NCI-H345 (cell line): ENCODE results near the gene AURKA.
"Not testable (repeated sequence)": the region's sequence is repeated elsewhere in the genome, so short reads cannot be mapped to it uniquely, and the experiment has no call there.

ENCODE experiments used
- DNase-seq: peaks from one replicate; lab custom pipeline; 2025; lab: John Stamatoyannopoulos, UW

AURKA gene

DNA sequence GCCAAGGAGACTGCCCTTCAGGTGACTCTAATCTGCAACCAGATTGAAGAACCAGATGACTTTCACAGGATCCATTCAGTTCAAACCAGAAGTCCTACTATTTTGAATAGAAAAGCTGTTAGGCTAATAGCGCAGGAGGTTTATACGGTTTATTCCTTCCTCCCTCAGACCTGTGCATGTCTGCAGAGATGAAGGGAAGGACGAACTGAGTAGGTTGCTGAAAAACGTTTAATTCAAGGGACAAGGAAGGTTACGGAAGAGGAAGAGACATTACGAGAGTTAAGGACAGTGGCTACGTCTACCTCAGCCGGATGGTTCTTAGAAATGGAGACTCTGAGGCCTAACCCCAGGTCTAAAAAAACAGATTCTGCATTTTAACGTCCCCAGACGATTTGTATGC, 978 bp downstream of the AURKA start:
- DNase-seq: no peak

DNA sequence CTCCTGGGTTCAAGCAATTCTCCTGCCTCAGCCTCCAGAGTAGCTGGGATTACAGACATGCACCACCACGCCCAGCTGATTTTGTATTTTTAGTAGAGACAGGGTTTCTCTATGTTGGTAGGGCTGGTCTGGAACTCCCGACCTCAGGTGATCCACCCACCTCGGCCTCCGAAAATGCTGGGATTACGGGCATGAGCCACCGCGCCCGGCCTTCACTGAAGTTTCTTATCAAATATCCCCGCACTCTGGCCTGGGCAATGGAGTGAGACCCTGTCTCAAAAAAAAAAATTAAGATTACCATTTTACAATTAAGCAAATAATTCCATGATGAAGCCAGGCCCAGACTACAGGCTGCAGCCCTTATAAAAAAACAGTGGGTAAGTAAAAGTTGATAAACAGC, 1.6 kb downstream of the AURKA start:
- not testable (repeated sequence) for DNase-seq

DNA sequence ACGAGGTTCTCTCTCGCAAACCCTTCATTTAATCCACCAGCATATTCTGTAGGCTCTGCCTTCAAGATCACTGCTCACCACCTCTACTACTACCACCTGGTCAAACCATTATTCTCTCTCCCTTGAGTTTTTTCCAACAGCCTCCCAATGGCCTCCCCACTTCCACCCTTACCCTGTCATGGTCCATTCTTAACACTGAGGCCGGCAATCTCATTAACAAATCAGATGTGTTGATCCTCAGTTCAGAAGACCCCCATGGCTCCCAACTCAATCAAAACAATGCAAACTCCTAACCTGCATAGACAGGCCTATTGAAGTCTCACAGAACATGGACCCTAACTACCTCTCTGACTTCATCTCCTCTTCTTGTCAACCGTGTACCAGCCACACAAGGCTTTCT, 2.2 kb downstream of the AURKA start:
- DNase-seq: no peak

DNA sequence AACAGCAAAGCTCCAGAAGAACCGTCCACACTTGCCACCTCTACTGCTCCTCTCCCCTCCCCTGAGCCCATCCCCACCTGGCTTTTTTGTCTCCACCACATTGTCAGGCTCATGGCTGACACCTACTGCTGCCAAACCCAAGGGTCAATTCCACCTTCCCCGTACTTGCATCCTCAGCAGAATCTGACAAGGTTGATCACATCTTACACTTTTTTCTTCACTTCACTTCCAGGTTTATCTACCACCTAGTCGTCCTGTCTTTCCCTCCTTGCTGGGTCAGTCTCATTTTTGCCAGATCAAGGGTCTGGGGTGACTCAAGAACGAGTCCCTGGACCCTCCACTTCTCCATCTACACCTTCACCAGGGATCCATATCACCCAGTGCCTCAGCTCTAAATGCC, 3.1 kb downstream of the AURKA start:
- no peak for DNase-seq

DNA sequence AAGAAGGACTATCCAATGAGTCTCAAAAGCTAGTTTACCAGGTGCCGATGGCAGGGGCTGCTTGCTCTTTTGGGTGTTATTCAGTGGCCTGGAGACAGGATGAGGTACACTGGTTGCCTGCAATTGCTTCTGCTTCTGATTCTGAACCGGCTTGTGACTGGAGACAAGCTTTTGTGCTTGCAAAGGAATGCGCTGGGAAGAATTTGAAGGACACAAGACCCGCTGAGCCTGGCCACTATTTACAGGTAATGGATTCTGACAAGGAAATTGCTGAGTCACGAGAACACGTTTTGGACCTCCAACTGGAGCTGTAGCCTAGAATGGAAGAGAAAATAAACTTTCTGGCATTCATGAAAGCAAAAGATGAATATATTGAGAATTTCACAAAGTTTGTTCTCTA, 5.8 kb downstream of the AURKA start:
- no peak for DNase-seq

DNA sequence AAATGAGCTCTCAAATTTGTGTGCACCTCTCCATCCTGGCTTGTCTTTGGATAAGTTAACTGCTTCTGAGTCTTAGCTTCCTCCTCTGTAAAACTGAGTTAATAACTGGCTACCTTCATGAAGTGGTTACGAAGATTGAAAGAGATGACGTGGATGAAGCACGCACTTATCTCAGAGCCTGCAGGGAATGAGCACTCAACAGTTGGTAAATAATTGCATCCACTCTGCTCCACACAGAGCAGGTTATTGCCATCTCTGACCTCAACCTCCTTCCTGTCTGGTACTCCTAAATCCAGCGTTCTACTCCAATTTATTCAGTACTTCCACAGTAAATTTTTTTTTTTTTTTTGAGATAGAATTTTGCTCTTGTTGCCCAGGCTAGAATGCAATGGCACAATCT, 6.9 kb downstream of the AURKA start:
- DNase-seq: no peak

DNA sequence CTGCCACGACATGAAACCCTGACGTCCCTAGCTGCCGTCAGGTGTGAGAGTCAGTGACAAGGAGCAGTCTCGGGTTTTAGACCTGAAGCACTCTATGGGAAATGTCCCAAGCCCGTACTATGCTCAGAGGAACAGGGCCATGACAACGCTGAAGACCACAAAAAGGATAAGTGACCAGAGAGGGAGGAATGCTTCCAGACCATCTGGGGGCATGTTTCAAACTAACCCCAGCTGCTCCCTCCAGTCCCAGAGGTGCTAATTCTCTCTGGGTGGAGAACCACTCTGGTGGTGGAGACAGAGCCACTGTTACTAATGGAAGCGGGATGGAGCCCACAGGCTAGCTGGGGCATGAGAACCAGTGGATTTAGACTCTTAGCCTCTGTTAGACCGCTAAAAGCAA, 8.7 kb downstream of the AURKA start:
- no peak for DNase-seq

DNA sequence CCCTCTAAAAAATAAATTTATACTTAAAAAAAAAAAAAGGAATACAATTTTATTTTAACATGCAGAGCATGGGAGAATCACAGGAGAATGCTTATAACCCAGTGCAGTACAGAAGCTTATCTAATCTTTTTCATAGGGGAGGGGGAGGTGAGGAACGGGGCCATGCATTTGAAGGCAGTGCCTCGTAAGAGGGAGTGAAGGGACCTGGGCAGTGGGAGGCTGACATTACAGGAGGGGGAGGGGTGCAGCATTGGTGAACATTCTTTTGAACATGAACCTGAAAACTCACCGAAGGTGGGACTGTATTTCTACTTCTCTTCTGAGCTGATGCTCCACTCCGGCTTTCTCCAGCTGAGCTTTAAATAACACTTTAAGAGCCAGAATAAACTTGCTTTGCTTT, 9.3 kb downstream of the AURKA start:
- DNase-seq: no peak

DNA sequence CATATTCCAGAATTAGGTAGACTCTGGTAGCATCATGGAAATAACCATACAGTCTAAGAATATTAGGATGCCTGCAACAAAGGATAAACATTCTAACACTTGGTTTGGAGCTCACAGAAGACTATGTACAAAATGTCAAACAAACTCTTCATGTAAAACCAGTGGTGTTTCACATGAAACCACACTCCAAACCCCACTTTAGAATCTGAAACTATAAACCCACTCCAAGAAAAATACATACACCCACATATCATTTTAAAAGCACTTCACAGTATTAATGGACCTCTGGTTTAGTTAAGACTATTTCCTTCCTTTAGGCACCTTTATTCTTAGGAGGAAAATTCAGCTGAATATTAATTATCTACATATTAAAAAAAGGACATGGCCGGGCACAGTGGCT, 10.5 kb downstream of the AURKA start:
- no peak for DNase-seq

DNA sequence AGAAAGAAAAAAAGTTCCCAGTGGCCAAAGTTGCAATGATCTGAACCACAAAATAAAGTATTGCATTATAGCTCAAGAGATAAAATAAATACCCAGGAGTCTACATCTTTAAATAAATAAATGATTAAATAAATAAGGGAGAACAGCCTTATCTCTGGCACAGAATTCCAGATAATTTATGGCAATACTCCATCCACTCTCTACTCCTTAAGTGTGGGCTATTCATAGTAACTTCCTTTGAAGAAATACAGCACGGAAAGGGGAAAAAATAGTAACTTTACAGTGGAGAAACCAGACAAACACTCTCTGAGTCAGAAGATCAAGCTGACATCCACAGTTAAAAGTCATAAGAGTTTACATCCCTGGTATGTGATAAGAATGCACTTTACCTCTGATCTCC, 11.6 kb downstream of the AURKA start:
- DNase-seq: no peak

DNA sequence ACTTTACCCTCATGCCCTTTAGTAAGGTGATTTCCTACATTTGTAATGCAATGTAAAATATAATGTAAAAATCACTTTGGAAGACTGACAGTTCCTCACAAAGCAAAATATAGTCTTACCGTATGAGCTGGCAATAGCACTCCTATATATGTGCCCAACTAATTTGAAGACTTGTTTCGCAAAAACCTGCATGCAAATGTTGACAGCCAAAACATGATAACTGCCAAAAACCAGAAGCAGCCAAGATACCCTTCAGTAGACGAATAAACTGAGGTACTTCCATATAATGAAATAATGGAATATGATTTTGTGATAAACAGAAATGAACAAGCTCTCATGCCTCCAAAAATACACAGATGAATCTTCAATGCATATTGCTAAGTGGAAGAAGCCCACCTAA, 13.6 kb downstream of the AURKA start:
- DNase-seq: no peak

DNA sequence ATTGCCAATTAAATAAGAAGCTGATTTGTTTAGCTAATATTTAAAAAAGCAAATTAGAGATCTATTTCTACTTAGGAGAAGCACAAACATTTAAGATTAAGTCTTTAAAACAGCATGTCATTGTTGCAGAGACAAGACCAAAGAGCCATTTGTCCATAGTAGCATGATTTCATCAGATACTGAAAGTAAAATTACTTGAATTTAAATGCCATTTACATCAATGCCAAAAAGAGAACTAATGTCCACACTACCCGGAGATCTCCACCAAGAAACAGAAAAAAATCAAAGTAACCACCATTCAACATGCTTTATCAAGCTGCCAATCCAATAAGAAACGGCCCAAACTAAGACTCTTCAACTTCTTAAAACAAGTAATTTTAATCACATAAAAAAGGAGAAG, 15.7 kb downstream of the AURKA start:
- DNase-seq: no peak

DNA sequence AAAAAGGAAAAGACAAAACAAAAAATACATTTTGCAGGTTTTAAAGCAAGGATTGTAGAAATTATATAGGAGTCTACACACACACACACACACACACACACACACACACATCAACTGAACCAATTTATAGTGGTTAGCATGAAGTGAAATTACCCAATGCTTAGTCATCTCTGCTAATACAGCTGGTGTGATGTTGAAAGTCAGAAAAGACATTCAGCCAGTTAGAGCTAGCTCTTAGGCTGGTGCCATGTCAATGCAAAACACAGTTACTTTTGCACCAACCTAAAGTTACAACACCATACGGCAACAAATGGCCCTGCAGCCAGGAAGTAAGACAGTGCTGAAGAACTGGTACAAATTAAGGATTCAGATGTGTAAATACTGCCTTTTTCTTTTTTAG, 18.1 kb downstream of the AURKA start:
- no peak for DNase-seq

DNA sequence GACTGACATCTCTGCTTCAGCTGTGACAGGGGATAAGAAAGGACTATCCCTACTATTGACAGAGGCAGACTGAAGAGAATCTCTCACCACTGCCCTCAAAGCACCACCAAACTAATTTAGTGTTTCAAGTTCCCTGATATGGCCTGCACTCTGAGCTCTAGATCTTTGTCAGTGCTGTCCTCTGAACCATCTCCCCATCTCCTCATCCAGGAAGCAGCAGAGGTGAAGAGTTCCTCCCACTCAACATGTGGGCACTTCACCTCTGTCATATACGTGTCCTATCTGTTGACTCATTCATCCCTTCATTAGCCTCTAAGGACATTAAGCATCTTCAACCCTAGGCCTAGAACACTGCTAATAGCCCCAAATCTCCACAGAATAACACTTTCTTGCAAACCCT, 19.2 kb downstream of the AURKA start:
- no peak for DNase-seq

DNA sequence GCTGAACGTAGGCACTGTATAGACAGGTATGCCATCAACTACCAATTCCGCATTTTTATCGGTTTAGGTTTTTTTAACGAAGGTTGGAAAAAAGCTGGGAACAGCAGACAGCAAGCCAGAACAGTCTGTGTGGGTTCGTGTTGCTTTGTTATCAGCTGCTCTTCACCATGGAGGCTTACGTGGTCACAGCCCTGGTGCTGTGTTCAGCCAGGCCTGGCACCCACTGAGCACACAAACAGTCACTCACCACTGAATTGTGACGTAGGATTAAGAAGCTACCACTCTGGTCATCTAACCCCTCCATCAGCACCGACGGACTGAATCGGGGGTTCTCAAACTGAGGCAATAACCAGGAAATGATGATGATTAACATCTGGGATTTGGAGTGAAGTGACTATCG, 20.0 kb downstream of the AURKA start:
- DNase-seq: no peak

DNA sequence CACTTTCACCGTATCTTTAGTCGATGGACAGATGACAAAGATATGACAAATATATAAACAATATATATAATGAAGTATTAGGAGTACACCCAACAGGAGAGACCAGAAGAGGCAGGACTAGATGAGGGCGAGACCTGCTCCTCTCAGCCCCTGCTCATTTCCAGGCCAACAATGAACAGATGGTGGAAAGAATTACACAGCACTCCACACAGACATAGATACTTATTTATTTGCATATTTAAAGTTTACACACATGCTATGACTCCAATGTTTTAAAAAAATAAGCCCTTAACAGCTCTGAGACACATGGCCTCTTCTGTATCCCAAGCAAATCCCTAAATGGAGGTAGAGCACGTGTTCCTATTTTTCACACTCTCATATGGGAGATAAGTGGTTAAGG, 22.8 kb downstream of the AURKA start:
- DNase-seq: no peak

DNA sequence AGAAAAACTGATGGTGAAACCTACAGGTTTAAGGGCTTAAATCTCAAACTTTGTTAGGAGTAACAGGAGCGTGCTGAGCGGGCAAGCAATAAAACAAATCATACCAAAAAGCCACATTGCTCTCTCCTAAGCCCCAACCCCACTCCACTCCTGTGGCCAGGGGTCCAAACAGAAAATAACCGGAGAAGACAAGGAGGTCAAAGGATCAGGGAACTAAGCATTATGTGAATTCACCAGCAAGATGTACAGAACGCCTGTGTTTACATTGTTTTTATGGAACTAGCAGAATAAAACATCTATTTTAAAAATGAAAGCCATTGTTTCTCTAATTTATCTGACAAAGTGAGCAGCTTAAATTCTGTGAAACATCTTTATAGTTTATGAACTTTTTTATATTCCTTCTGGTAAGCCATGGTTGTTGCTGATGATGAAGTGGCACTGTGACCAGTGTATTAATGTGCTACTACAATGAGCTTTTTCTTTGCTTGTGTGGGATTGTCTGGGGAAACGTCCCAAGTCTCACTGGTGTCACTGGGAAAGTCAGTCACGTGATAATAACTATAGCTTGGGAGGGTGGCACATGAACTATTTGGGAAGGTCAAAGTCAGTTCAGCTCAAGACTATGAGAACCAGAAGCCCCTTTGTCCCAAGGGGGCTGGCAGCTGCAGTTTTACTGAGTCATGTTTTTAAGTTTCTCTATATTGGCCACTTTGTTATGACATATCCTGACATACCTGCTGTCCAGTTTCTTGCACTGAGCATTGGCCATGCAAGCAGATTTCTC, 23.5 kb downstream of the AURKA start:
- DNase-seq: no peak

DNA sequence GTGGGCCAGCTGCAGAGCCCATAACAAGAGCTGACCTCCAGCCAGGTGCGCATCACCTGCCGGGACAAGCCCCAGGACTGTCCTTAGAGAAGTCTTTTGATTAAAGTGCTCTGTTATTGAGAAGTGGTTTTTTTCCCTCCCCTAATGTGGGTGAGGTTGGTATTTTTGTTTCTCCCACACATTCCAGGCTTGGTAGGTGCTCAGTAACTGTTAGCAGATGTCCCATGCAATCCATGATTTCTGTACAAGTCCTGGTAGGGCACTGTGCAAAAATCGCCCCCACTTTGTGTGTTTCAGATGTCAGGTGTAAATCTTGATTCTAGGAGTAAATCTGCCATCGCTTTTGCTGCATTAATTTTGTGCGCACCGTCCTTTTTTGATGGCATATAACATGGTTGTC, 28.5 kb downstream of the AURKA start:
- no peak for DNase-seq

DNA sequence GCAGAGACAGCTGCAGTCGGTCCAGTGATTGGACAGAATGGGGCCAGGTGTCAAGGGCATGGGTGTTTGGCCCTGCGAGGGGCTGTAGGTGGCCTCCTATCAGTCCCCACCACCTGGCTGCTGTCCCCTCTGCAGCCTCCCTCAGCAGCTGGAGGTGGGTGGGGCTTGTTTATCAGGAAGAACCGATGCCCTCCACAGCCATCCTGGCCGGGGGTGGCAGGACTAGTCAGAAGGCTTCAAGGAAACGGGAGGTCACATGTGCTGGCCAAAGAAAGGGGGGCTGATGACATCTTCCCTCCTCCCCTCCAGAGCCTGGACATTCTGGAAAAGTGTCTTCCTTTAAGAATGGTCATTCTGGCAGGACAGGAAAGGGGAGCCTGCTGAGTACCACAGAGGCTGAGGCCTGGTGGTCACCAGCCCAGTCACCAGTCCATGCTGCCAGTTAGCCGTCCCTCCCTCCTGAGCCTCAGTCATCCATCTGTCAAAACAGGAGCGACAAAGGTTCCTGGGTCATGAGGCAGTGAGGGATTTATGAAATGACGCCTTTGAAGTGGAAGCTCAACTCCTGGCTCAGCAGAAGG, 29.1 kb downstream of the AURKA start:
- no peak for DNase-seq

DNA sequence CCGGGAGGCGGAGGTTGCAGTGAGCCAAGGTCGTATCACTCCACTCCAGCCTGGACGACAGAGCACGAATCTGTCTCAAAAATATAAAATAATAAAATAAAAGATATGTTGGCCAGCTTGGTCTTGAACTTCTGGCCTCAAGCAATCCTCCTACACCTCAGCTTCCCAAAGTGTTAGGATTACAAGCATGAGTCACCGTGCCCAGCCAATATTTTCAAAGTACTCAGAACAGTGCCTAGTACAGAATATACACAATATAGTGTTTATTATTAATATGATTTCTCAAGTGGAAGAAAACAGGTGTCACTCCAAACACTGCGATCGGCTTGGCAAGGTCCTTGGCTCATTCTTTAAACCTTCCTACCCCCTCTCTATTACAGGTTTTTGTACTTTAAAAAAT, 30.1 kb downstream of the AURKA start:
- no peak for DNase-seq

DNA sequence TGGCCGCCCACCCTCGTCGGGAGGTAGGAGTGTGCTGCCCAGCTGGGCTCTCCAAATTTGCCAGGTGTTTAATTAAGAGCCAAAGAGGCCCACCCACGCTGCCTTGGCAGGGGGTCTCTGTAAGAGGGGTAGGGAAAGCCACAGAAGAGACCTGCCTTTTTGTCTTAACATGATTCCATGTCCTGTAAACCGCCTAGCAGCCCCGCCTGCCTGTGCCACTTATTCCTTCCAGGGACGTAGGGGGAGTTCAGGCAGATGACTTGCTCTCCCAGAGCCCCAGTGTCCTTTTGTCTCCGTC, 31.2 kb downstream of the AURKA start:
- DNase-seq: peak; percentile 32

DNA sequence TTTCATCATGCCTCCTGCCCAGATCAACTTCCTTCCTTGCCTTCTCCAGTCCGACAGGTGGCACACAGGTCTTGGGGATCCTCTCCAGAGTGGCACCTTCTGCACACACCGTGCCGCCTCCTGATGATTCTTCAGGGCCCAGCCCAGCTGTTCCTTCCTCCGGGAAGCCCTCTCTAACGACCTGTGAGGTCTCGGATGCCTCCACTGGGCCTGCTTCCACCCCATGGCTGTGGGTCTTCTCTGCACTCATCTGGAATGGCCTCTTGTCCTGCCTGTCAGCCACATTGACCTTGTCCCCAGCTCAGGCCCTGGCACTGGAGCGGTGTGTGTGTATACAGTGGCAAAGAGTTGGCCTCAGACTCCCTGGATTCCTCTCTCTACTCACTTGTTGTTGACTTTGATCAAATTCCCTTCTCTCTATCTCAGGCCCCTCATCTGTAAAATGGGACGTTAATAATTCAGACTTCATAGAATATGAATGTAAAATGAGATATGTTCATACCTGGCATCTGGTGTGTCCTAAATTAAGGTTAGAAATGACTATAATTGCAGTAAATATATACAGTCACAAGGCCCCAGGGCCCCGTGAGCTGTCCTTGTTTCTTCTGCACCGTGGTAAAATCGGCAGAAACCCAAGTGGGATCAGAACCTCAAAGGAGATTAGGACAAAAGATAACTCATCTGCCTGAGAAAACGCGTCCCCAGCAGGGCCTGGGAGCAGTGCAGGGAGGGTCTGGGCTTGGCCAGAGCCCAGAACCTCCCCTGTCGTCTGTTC, 31.7 kb downstream of the AURKA start:
- DNase-seq: no peak
